Cardiac septum (tissue), 1 donor: ENCODE results near the gene COL6A5. TPM values are rescaled to one million over a fixed set of nuclear protein-coding genes. Genes with fewer than 3 reads are reported as not detected.
"Not testable (repeated sequence)": the region's sequence is repeated elsewhere in the genome, so short reads cannot be mapped to it uniquely, and the experiment has no call there.

Experiments
- DNase-seq: peaks from one replicate; pipeline ENCODE4 v3.0.0-alpha.2; 2020; ENCODE audit warnings: low spot score
- intact Hi-C: fragments of 100-400 bp; cut with DNase I; formaldehyde crosslinking; loops from one replicate; pipeline ENCODE4 v1.14.0; 2022
- total RNA-seq: library from RNA; stranded (reverse); fragmentation: NEBNext Ultra II Directional; extraction: Animal tissue kit (Norgen Biotek cat#: 25700); gene quantifications from one replicate; pipeline ENCODE4 v1.2.1, GENCODE V29; 2021
- donor health status: DM: no; HTN: no; CAD: no.

Gene COL6A5
- total RNA-seq, 1 donor from 2014 or later: not detected

GRCh38 chr3:130380398-130380797 is 34.9 kb downstream of the COL6A5 start:
- no peak for DNase-seq
- intact Hi-C loops: no loop called here

GRCh38 chr3:130383424-130383823 is 38.0 kb downstream of the COL6A5 start:
- intact Hi-C loops: no loop called here
- DNase-seq: no peak

- no peak for DNase-seq
- intact Hi-C loops: no loop called here
These were observed 39.1 kb downstream of the COL6A5 start for GRCh38 chr3:130384476-130385025.

GRCh38 chr3:130386604-130387263 is 41.3 kb downstream of the COL6A5 start:
- intact Hi-C loops: no loop called here
- DNase-seq: no peak

- intact Hi-C loops: no loop called here
- DNase-seq: no peak
These were observed 44.4 kb downstream of the COL6A5 start for GRCh38 chr3:130389743-130390478.

GRCh38 chr3:130392266-130392665 is 46.8 kb downstream of the COL6A5 start:
- no peak for DNase-seq
- intact Hi-C loops: no loop called here

- intact Hi-C loops: no loop called here
- no peak for DNase-seq
These were observed 48.1 kb downstream of the COL6A5 start for GRCh38 chr3:130393594-130393993.

GRCh38 chr3:130395331-130395730 is 49.9 kb downstream of the COL6A5 start:
- intact Hi-C loops: no loop called here
- DNase-seq: no peak

GRCh38 chr3:130395916-130396315 is 50.4 kb downstream of the COL6A5 start:
- intact Hi-C loops: no loop called here

GRCh38 chr3:130404401-130404800 is 58.9 kb downstream of the COL6A5 start:
- intact Hi-C loops: no loop called here
- DNase-seq: no peak

More at GRCh38 chr3:130395916-130396315, 50.4 kb downstream of the COL6A5 start:
- DNase-seq: no peak

GRCh38 chr3:130405956-130406355 is 60.5 kb downstream of the COL6A5 start:
- no peak for DNase-seq
- intact Hi-C loops: no loop called here

- intact Hi-C loops, DNase-seq: not testable (repeated sequence)
These were observed 62.8 kb downstream of the COL6A5 start for GRCh38 chr3:130408253-130408652.

- intact Hi-C loops: no loop called here
- DNase-seq: no peak
These were observed 65.8 kb downstream of the COL6A5 start for GRCh38 chr3:130411320-130411719.

GRCh38 chr3:130412991-130413560 is 67.6 kb downstream of the COL6A5 start:
- no peak for DNase-seq
- intact Hi-C loops: no loop called here

GRCh38 chr3:130414457-130414856 is 69.0 kb downstream of the COL6A5 start:
- DNase-seq: no peak
- intact Hi-C loops: no loop called here

GRCh38 chr3:130420466-130420865 is 75.0 kb downstream of the COL6A5 start:
- intact Hi-C loops: no loop called here
- no peak for DNase-seq

- DNase-seq: no peak
- intact Hi-C loops: no loop called here
These were observed 77.6 kb downstream of the COL6A5 start for GRCh38 chr3:130423064-130423463.

- intact Hi-C loops: no loop called here
- no peak for DNase-seq
These were observed 79.4 kb downstream of the COL6A5 start for GRCh38 chr3:130424837-130425236.

- no peak for DNase-seq
- intact Hi-C loops: no loop called here
These were observed 80.0 kb downstream of the COL6A5 start for GRCh38 chr3:130425484-130425883.

- DNase-seq: no peak
- intact Hi-C loops: no loop called here
These were observed 80.7 kb downstream of the COL6A5 start for GRCh38 chr3:130426206-130426605.
